Endothelial cell of umbilical vein (primary cell): ENCODE results near the gene NUP43. TPM values are rescaled to one million over a fixed set of nuclear protein-coding genes. Genes with fewer than 3 reads are reported as not detected.

Experiments
- BruUV-seq: library from RNA; stranded (reverse); fragments of 400-500 nt; replicated peaks from 2 replicates; lab custom pipeline; 2021; lab: Mats Ljungman, UMichigan
- CTCF ChIA-PET: fragments of 300-600, 350-600 bp; sonication (Branson Sonifier 250); formaldehyde crosslinking; loops from one replicate; lab custom pipeline; 2021; ENCODE audit warnings: antibody characterized with exemption, inconsistent platforms; lab: Charles Lee
- POLR2A ChIA-PET: fragments of 300-600, 350-600 bp; sonication (Branson Sonifier 250); formaldehyde crosslinking; loops from one replicate; lab custom pipeline; 2021; ENCODE audit warnings: antibody characterized with exemption, inconsistent platforms; lab: Charles Lee
- DNase-seq: peaks from one replicate; pipeline ENCODE4 v3.0.0-alpha.2; 2011; ENCODE audit warnings: low read depth, low spot score
- FAIRE-seq: peaks from 2 replicates; lab custom pipeline; 2011; peaks lifted over from hg19 to GRCh38; lab: Jason Lieb, UNC
- H2AFZ ChIP-seq: 2 replicates; pipeline ENCODE4 v1.6.0; 2012; ENCODE audit warnings: low read depth, low read length, control low read depth, inconsistent platforms
- H3K27ac ChIP-seq: 2 replicates; pipeline ENCODE4 v1.5.1; 2011; ENCODE audit warnings: low read depth, mild to moderate bottlenecking, control low read depth, low read length, moderate library complexity; ENCODE audit not compliant: insufficient read depth
- H3K27me3 ChIP-seq, 2 experiments: 2 replicates each; pipeline versions ENCODE4 v1.6.0 to v1.6.1; 2011; ENCODE audit warnings: low read length in 2 of 2, mixed read lengths in 1 of 2; ENCODE audit not compliant: control insufficient read depth in 2 of 2, insufficient read depth in 2 of 2
- H3K36me3 ChIP-seq, 2 experiments: 2 replicates in 1 of 2; 3 replicates in 1 of 2; pipeline ENCODE4 v1.5.1; 2011; ENCODE audit warnings: low read length in 2 of 2, mild to moderate bottlenecking in 1 of 2, moderate library complexity in 1 of 2; ENCODE audit not compliant: control insufficient read depth in 2 of 2, insufficient read depth in 2 of 2; ENCODE audit errors: extremely low read depth in 1 of 2
- H3K4me1 ChIP-seq: 3 replicates; pipeline ENCODE4 v1.5.1; 2011; ENCODE audit warnings: mild to moderate bottlenecking, low read length; ENCODE audit not compliant: control insufficient read depth, insufficient read depth; ENCODE audit errors: extremely low read depth
- H3K4me2 ChIP-seq: 2 replicates; pipeline ENCODE4 v1.6.1; 2011; ENCODE audit warnings: low read length, control low read depth, mixed read lengths; ENCODE audit not compliant: insufficient read depth
- H3K4me3 ChIP-seq, 3 experiments: fragments of 200-600 bp in 1 of 3; sonication (generic), shearing (Covaris generic) in 1 of 3; replicated peaks in 1 of 3; 2 replicates each; pipeline ENCODE4 v1.5.1; 2011 to 2016; ENCODE audit warnings: control low read depth in 3 of 3, low read length in 3 of 3, mild to moderate bottlenecking in 2 of 3, inconsistent platforms in 1 of 3, low read depth in 1 of 3, moderate library complexity in 1 of 3; ENCODE audit not compliant: insufficient read depth in 1 of 3
- H3K79me2 ChIP-seq: 2 replicates; pipeline ENCODE4 v1.6.0; 2012; ENCODE audit warnings: low read length, inconsistent platforms; ENCODE audit not compliant: control insufficient read depth, insufficient read depth
- H3K9ac ChIP-seq: replicated peaks from 2 replicates; pipeline ENCODE3; 2011; ENCODE audit warnings: low read length, control low read depth; ENCODE audit not compliant: insufficient read depth; ENCODE audit errors: extremely low read depth
- H3K9me1 ChIP-seq: replicated peaks from 3 replicates; pipeline ENCODE4 v1.6.0; 2011; ENCODE audit warnings: mild to moderate bottlenecking, low read length; ENCODE audit not compliant: control insufficient read depth, insufficient read depth; ENCODE audit errors: extremely low read depth
- H3K9me3 ChIP-seq: replicated peaks from 2 replicates; pipeline ENCODE4 v1.5.1; 2012; ENCODE audit warnings: low read length, inconsistent platforms; ENCODE audit not compliant: control insufficient read depth, insufficient read depth
- H4K20me1 ChIP-seq: replicated peaks from 2 replicates; pipeline ENCODE3; 2011; ENCODE audit warnings: mild to moderate bottlenecking, low read length; ENCODE audit not compliant: control insufficient read depth, insufficient read depth; ENCODE audit errors: extremely low read depth
- CTCF ChIP-seq, 2 donors: IDR thresholded peaks; 1 replicate in 1 of 2; 2 replicates in 1 of 2; pipeline ENCODE4 v1.5.1; 2011; ENCODE audit warnings: low read length in 2 of 2, mild to moderate bottlenecking in 2 of 2, moderate library complexity in 2 of 2, control low read depth in 1 of 2, inconsistent platforms in 1 of 2, low read depth in 1 of 2; ENCODE audit not compliant: insufficient read depth in 1 of 2; ENCODE audit errors: extremely low read depth in 1 of 2
- EZH2 ChIP-seq: IDR thresholded peaks from 2 replicates; pipeline ENCODE4 v1.6.1; 2012; ENCODE audit warnings: borderline replicate concordance, low read depth, mild to moderate bottlenecking, moderate library complexity, low read length, inconsistent platforms; ENCODE audit not compliant: severe bottlenecking
- FOS ChIP-seq: IDR thresholded peaks from 2 replicates; pipeline ENCODE4 v1.6.1; 2011; ENCODE audit warnings: mild to moderate bottlenecking, low read length, moderate library complexity, borderline replicate concordance; ENCODE audit not compliant: insufficient read depth
- GATA2 ChIP-seq: IDR thresholded peaks from 2 replicates; pipeline ENCODE4 v1.7.0; 2011; ENCODE audit warnings: low read depth, mild to moderate bottlenecking, moderate library complexity, mixed read lengths, low read length; ENCODE audit not compliant: insufficient read length, insufficient read depth
- JUN ChIP-seq: IDR thresholded peaks from 2 replicates; pipeline ENCODE4 v1.6.1; 2011; ENCODE audit warnings: borderline replicate concordance, low read depth; ENCODE audit not compliant: insufficient read length, insufficient read depth
- MAX ChIP-seq: IDR thresholded peaks from 2 replicates; pipeline ENCODE4 v1.6.1; 2011; ENCODE audit not compliant: insufficient read depth, insufficient read length
- MYC ChIP-seq: IDR thresholded peaks from one replicate; pipeline ENCODE4 v1.6.1; 2011; ENCODE audit warnings: mild to moderate bottlenecking, low read depth, low read length
- POLR2A ChIP-seq: IDR thresholded peaks from 2 replicates; pipeline ENCODE4 v1.6.1; 2012; ENCODE audit warnings: low read depth, mild to moderate bottlenecking, control low read depth, low read length
- POLR2AphosphoS5 ChIP-seq: IDR thresholded peaks from 2 replicates; pipeline ENCODE4 v1.6.1; 2012; ENCODE audit warnings: low read depth, mild to moderate bottlenecking, control low read depth, low read length, moderate library complexity; ENCODE audit not compliant: insufficient read depth
- dilution Hi-C: fragments of 300-500 bp; cut with MboI; formaldehyde crosslinking; loops from one replicate; pipeline ENCODE4 v1.15.0; 2019; ENCODE audit warnings: low sequenced_read_pairs; ENCODE audit not compliant: extremely low pct_ligation_motif_present
- intact Hi-C: fragments of 100-400 bp; cut with micrococcal nuclease; formaldehyde crosslinking; loops from one replicate; pipeline ENCODE4 v1.10.0; 2022
- polyA plus RNA-seq, 4 experiments: library from polyadenylated mRNA; depleted of rRNA in 3 of 4; stranded (reverse) in 3 of 4; unstranded in 1 of 4; fragments of >200 nt; gene quantifications; 2 replicates each; pipeline versions ENCODE4 v1.2.1 to v1.2.3, GENCODE V29; 2011 to 2012; ENCODE audit warnings: missing spikeins in 1 of 4
- total RNA-seq: library from RNA; stranded (reverse); gene quantifications from 2 replicates; pipeline ENCODE4 v1.2.3, GENCODE V29; 2021

The NUP43 gene
- total and polyA plus RNA-seq, 2 donors (not counting 3 experiments of a cell fraction or from before 2014, with no cell fraction given) = 14.9 to 49.0 TPM

- Histone ChIP-seq H4K20me1 (no peaks in the 10 kb centered on the region), H3K27me3 (no peaks in the 10 kb centered on the region), H3K4me3 (no peak overlapping the region), H3K4me2 (no peak overlapping the region), H3K27ac (no peak overlapping the region), H3K9ac (no peak overlapping the region), H3K4me1 (peaks cover under 1% of the 10 kb centered on the region), H3K79me2 (no peaks in the 10 kb centered on the region), H3K9me3 (no peaks in the 10 kb centered on the region), H3K9me1 (no peaks in the 10 kb centered on the region), H2AFZ (no peak overlapping the region), H3K36me3 (peaks cover 3 to 5% of the 10 kb centered on the region in 2 experiments)
- dilution Hi-C loops (no loop called here), intact Hi-C loops (loop anchor here (1.0 to 5.0 kb wide), 2 partner anchors 202 to 293 kb away; no protein-coding TSS in a partner anchor)
- ChIA-PET POLR2A (interaction anchor here (0.6 kb wide), 1 partner anchor 112 kb away, joined by 3 read pairs; no protein-coding TSS in a partner anchor), CTCF (interaction anchor here (0.6 to 1.2 kb wide), 3 partner anchors 12 to 293 kb away, joined by 3 read pairs; no protein-coding TSS in a partner anchor)
- FAIRE-seq (peak; percentile 80), DNase-seq (peak; percentile 76)
- TF ChIP-seq GATA2 (no peak), POLR2AphosphoS5 (no peak), MYC (no peak), FOS (peak; percentile 42), MAX (no peak), EZH2 (no peak), POLR2A (no peak), CTCF (IDR thresholded peaks at IDR 0.05; ENCODE audit: extremely low read depth in 1 of 2, insufficient read depth in 1 of 2, low read depth in 1 of 2, low read length in 2 of 2) (peak; percentile 77), JUN (peak; percentile 12)
- BruUV-seq = no TSS peak
These were observed 22.4 kb downstream of the NUP43 start for GRCh38 chr6:149723771-149724417.
